ENCODE data around the gene AFF3. TPM values are rescaled to one million over a fixed set of nuclear protein-coding genes. Genes with fewer than 3 reads are reported as not detected.

AFF3 gene
- total RNA-seq, 1 experiment from 2014 or later: 0.61 TPM

DNA sequence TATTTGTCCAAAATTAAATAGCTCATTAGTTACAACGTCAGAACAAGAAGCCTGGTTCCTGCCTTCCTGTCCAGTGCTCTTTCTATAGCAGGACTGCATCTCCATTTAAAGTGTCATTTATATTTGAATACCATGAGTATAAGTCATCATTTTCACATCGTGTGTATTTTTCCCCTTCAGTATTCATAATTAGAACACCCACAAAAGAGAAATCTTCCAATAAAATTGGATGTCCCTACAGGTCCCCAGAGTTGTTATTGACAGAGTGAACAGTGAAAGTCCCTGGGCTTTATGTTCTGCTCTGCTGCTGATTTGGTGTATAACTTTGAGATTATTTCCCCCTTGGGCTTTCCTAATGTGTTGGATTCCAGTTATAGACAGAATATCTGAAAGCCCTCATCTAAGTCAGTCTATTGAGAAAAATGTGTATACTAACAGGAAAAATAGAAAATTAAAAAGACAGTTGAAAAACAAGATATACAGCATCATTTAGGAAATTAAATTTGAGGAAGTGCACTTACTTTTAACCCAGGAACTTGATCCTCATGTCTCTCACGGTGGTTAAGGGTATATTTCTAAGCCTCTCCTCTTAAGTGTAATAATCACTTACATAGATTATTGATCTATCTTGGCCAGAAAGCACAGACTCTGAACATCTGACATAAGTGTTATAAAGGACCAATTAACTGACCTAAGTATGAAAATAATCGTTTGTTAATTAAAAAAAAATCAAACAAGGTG, 637.4 kb downstream of the AFF3 start:
- BruUV-seq (replicated peaks): no TSS peak
- POLR2A ChIA-PET: no interaction called here
- no peak for ATAC-seq

More for the DNA sequence above, 637.4 kb downstream of the AFF3 start:
- H3K4me1 ChIP-seq (ENCODE audit: control insufficient read depth in 1 of 2, insufficient read depth in 2 of 2, low read length in 2 of 2): peaks cover 9 to 18% of the 10 kb centered on the region in 2 experiments
- ChIA-PET CTCF (no interaction called here), RAD21 (ENCODE audit: low non-redundant PET in 1 of 2, low total read pairs in 2 of 2, uncharacterized antibody in 2 of 2, unreplicated experiment in 2 of 2) (no interaction called here)
- no peak overlapping the region for H3K27ac ChIP-seq (ENCODE audit: low read depth, low read length)
- no peaks in the 10 kb centered on the region for H3K36me3 ChIP-seq (ENCODE audit: control insufficient read depth in 1 of 2, insufficient read depth in 2 of 2, low read length in 2 of 2)
- DNase-seq (ENCODE audit: low read depth, low spot score): no peak
- no peaks in the 10 kb centered on the region for H3K9me3 ChIP-seq (ENCODE audit: control insufficient read depth in 1 of 2, insufficient read depth in 1 of 2, low read depth in 1 of 2, low read length in 2 of 2)
- H3K4me2 ChIP-seq (ENCODE audit: low read length): 0 out of 2 replicates have a peak overlapping the region, but pooled peaks have one; percentile 5
- H3K27me3 ChIP-seq (ENCODE audit: insufficient read depth, low read length): no peaks in the 10 kb centered on the region
- H3K4me3 ChIP-seq (replicated peaks in 1 of 2; ENCODE audit: low read depth in 1 of 2, low read length in 2 of 2): no peak overlapping the region
- H3K9ac ChIP-seq (ENCODE audit: low read length): no peak overlapping the region
- H3K9me2 ChIP-seq (ENCODE audit: insufficient read depth): no peaks in the 10 kb centered on the region
- H2AFZ ChIP-seq (ENCODE audit: low read depth, low read length, poor library complexity, severe bottlenecking): peak overlapping the region; percentile 4
- intact Hi-C loops (cut with micrococcal nuclease): no loop called here
- H3K79me2 ChIP-seq (ENCODE audit: insufficient read depth, low read length): no peaks in the 10 kb centered on the region
- no peaks in the 10 kb centered on the region for H4K20me1 ChIP-seq (ENCODE audit: insufficient read depth)
- no peak for TF ChIP-seq EZH2phosphoT487 (IDR thresholded peaks at IDR 0.05; ENCODE audit: borderline replicate concordance)
- no peak for TF ChIP-seq ZFX (IDR thresholded peaks at IDR 0.05)
- TF ChIP-seq, protein P1, sequence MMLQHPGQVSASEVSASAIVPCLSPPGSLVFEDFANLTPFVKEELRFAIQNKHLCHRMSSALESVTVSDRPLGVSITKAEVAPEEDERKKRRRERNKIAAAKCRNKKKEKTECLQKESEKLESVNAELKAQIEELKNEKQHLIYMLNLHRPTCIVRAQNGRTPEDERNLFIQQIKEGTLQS (IDR thresholded peaks at IDR 0.05): no peak
- no peak for TF ChIP-seq SIN3A (IDR thresholded peaks at IDR 0.05; ENCODE audit: low read depth)
- TF ChIP-seq, protein P2, sequence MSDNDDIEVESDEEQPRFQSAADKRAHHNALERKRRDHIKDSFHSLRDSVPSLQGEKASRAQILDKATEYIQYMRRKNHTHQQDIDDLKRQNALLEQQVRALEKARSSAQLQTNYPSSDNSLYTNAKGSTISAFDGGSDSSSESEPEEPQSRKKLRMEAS (IDR thresholded peaks at IDR 0.05): no peak
- TF ChIP-seq RAD21 (IDR thresholded peaks at IDR 0.05; ENCODE audit: low read depth): no peak
- TF ChIP-seq FOSL1 (IDR thresholded peaks at IDR 0.05; ENCODE audit: low read depth): no peak
- no peak for TF ChIP-seq ZBTB33 (IDR thresholded peaks at IDR 0.05; ENCODE audit: extremely low read depth, insufficient replicate concordance, low read length)
- no peak for TF ChIP-seq CTCF (IDR thresholded peaks at IDR 0.05 in 2 of 3, conservative IDR thresholded peaks at IDR 0.05 in 1 of 3; ENCODE audit: borderline replicate concordance in 1 of 3, insufficient read depth in 1 of 3, low read depth in 2 of 3, low read length in 2 of 3)
- TF ChIP-seq ELF1 (IDR thresholded peaks at IDR 0.05; ENCODE audit: borderline replicate concordance, low read depth): no peak
- TF ChIP-seq POLR2AphosphoS5 (IDR thresholded peaks at IDR 0.05; ENCODE audit: low read depth, low read length): no peak
- no peak for TF ChIP-seq SRF (IDR thresholded peaks at IDR 0.05; ENCODE audit: low read depth)

Measured in HCT116 (cell line).